MM.1S (cell line): Measurements from ENCODE around the gene TAP2.

ENCODE experiments used
- DNase-seq: peaks from one replicate; pipeline ENCODE4 v3.0.0-alpha.2; 2015
- H2AFZ ChIP-seq: fragments of 300-600 bp; sonication (generic); 2 replicates; pipeline ENCODE4 v1.6.0; 2016; ENCODE audit warnings: antibody characterized with exemption, low read length
- H3F3A ChIP-seq: fragments of 300-600 bp; sonication (generic); 2 replicates; pipeline ENCODE4 v1.6.1; 2016; ENCODE audit warnings: mild to moderate bottlenecking, antibody characterized with exemption, low read length, moderate library complexity, mixed read lengths; ENCODE audit not compliant: insufficient read depth
- H3K27ac ChIP-seq: fragments of 300-600 bp; sonication (generic); 2 replicates; pipeline ENCODE4 v1.5.1; 2016; ENCODE audit warnings: mild to moderate bottlenecking, low read length
- H3K27me3 ChIP-seq: fragments of 300-600 bp; sonication (generic); replicated peaks from 2 replicates; pipeline ENCODE4 v1.6.0; 2016; ENCODE audit warnings: low read length; ENCODE audit not compliant: insufficient read depth
- H3K36me3 ChIP-seq: fragments of 300-600 bp; sonication (generic); replicated peaks from 2 replicates; pipeline ENCODE4 v1.6.1; 2016; ENCODE audit warnings: mild to moderate bottlenecking, low read length, mixed read lengths; ENCODE audit not compliant: insufficient read depth
- H3K4me1 ChIP-seq: fragments of 300-600 bp; sonication (generic); 2 replicates; pipeline ENCODE4 v1.6.1; 2016; ENCODE audit warnings: low read length, mixed read lengths
- H3K4me2 ChIP-seq: fragments of 300-600 bp; sonication (generic); 2 replicates; pipeline ENCODE4 v1.6.0; 2016; ENCODE audit warnings: low read depth, low read length
- H3K4me3 ChIP-seq: fragments of 300-600 bp; sonication (generic); 2 replicates; pipeline ENCODE4 v1.5.1; 2016; ENCODE audit warnings: low read length, mixed read lengths
- H3K79me2 ChIP-seq: fragments of 300-600 bp; sonication (generic); 2 replicates; pipeline ENCODE4 v1.6.1; 2016; ENCODE audit warnings: mixed run types, low read length, mixed read lengths
- H3K9ac ChIP-seq: fragments of 300-600 bp; sonication (generic); 2 replicates; pipeline ENCODE4 v1.6.1; 2016; ENCODE audit warnings: low read length, mixed read lengths
- H3K9me2 ChIP-seq: fragments of 300-600 bp; sonication (generic); replicated peaks from 2 replicates; pipeline ENCODE4 v1.6.1; 2016; ENCODE audit warnings: mild to moderate bottlenecking, low read length, mixed read lengths; ENCODE audit not compliant: insufficient read depth
- H3K9me3 ChIP-seq: fragments of 300-600 bp; sonication (generic); replicated peaks from 2 replicates; pipeline ENCODE4 v1.6.1; 2016; ENCODE audit warnings: mild to moderate bottlenecking, low read length, mixed read lengths; ENCODE audit not compliant: insufficient read depth
- H4K20me1 ChIP-seq: fragments of 300-600 bp; sonication (generic); 2 replicates; pipeline ENCODE4 v1.6.1; 2016; ENCODE audit warnings: mild to moderate bottlenecking, low read length, moderate library complexity, mixed read lengths; ENCODE audit not compliant: insufficient read depth
- EZH2 ChIP-seq: fragments of 300-600 bp; sonication (generic); optimal IDR thresholded peaks from 2 replicates; pipeline ENCODE3; 2017; ENCODE audit warnings: low read depth, mild to moderate bottlenecking, antibody characterized with exemption, low read length, mixed read lengths
- EZH2phosphoT487 ChIP-seq: fragments of 300-600 bp; sonication (generic); IDR thresholded peaks from 2 replicates; pipeline ENCODE4 v1.6.1; 2018; ENCODE audit warnings: antibody characterized with exemption, low read length
- TF ChIP-seq, protein P1 (sequence below): fragments of 300-600 bp; sonication (generic); IDR thresholded peaks from 2 replicates; pipeline ENCODE4 v1.5.1; 2016; ENCODE audit warnings: antibody characterized with exemption, low read length, mixed read lengths

TAP2 gene

DNA sequence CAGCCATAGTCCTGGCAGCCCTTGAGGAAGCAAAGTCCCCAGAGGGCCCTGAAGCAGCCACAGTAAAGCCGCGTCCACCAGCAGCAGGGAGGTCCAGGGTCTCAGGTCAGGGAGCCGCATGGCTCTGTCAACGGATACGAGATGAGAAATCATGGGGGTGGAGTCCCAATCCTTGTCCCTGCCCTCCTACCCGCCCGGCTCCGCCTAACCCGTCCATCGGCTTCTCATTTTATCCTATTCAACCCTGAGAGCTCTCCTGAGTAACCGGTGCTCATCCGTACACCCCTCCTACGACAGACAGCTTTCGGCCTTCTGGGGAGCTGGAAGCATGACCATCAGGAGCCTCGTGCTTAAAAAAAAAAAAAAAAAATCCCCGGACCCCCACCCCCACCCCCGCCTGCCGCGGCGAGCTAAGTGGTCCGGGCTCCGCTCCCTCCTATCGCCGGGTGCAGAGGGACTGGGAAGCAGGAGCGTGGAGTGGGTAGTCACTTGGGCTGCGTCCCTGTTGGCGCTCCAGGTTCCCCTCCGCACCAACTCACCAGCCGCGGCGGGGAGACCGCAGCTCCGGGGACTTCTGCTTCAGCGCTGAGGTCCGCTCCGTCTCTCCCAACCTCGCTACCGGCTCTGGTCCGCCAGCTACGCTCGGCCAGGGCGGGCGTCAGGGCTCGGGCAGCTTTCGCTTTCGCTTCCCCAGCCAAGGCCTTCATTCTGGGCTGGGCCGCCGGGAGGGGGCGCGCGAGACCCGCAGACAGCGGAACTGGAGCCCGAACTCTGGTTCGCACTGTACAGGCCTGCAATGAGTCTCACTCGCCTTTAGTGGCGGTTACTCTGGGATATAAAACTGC lies at the start of gene TAP2:
TSS of gene TAP2 (minus strand) at position 626 of the 845 bp plus-strand sequence. CDS start at position 120, 506 bp downstream.
- H3F3A ChIP-seq = peaks cover 4% of the 10 kb centered on the region; the same call in 1 of the 2 replicates
- H3K9me2 ChIP-seq = no peaks in the 10 kb centered on the region
- H3K79me2 ChIP-seq = peaks cover 33% of the 10 kb centered on the region
- no peaks in the 10 kb centered on the region for H3K36me3 ChIP-seq
- peak within 1 kb of the TSS; percentile 73 for H2AFZ ChIP-seq
- peak within 1 kb of the TSS; percentile 60; the same call in 1 of the 2 replicates for H3K27ac ChIP-seq
- peak within 1 kb of the TSS; percentile 74 for H3K4me3 ChIP-seq
- peaks cover 18% of the 10 kb centered on the region for H3K4me1 ChIP-seq
- H4K20me1 ChIP-seq = no peaks in the 10 kb centered on the region
- TF ChIP-seq EZH2phosphoT487 = no peak
- no peak for TF ChIP-seq EZH2
- TF ChIP-seq, protein P1, sequence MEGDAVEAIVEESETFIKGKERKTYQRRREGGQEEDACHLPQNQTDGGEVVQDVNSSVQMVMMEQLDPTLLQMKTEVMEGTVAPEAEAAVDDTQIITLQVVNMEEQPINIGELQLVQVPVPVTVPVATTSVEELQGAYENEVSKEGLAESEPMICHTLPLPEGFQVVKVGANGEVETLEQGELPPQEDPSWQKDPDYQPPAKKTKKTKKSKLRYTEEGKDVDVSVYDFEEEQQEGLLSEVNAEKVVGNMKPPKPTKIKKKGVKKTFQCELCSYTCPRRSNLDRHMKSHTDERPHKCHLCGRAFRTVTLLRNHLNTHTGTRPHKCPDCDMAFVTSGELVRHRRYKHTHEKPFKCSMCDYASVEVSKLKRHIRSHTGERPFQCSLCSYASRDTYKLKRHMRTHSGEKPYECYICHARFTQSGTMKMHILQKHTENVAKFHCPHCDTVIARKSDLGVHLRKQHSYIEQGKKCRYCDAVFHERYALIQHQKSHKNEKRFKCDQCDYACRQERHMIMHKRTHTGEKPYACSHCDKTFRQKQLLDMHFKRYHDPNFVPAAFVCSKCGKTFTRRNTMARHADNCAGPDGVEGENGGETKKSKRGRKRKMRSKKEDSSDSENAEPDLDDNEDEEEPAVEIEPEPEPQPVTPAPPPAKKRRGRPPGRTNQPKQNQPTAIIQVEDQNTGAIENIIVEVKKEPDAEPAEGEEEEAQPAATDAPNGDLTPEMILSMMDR = peak; percentile 92
- H3K27me3 ChIP-seq = no peaks in the 10 kb centered on the region
- peak within 1 kb of the TSS; percentile 73 for H3K9ac ChIP-seq
- no peaks in the 10 kb centered on the region for H3K9me3 ChIP-seq
- DNase-seq = peak; percentile 93
- peak within 1 kb of the TSS; percentile 88 for H3K4me2 ChIP-seq

DNA sequence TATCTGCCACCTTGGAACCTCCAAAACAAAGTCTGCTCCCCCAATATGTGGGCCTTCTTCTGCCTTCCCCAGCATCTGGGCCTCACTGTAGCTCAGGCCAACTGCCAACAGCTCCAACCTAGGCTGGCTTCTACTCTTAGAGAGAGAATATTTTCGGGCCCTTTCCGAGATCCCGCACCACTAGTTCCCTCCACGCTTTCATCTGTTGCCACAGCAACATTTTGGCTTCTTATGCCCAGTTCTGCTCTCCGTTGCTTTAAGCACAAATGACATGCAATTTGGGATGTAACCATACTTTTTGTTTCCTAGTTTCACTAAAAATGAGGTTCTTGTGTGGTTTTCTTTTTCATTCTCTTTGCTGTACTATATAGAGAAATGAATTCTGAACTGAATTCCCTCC lies 49.1 kb upstream of the TAP2 start:
- H4K20me1 ChIP-seq = no peaks in the 10 kb centered on the region
- no peak for TF ChIP-seq EZH2phosphoT487
- DNase-seq = no peak

DNA sequence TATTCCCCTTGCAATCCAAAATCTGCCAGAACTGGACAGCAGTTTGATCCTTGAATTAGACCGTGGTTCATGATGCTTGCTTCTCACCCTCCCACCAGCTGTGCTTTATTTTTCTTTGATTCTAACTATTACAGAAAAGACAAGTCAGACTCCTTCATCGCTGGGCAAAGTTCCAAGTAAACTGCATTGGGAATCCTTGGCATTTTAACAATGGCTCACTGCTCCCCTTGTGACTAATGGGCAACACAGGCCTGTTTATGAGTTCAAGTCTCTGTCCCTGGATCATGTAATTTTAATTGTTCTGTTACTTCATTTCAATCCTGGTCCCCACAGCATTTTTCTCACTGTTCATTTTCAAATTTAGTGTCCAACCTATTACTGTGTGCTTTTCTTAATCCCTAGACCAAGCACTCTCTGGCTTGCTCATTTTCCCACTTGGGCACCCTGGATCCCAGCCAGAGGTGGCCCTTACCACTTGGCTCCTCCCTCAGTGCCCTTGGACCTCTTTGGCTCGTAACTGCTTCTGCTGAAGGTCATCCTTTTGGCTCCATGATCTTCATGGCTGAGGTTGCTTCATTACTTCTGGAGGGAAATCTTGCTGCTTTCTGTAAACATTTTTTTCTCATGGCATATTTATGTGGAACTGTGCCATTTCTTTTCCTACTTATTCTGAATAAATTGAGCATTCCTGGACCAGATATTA lies 48.3 kb upstream of the TAP2 start:
- H3K4me2 ChIP-seq = no peak overlapping the region
- peaks cover 7% of the 10 kb centered on the region; the same call in 1 of the 2 replicates for H3K27me3 ChIP-seq
- H3K4me1 ChIP-seq = no peaks in the 10 kb centered on the region
- no peaks in the 10 kb centered on the region for H3K79me2 ChIP-seq
- no peaks in the 10 kb centered on the region for H3K9me2 ChIP-seq
- TF ChIP-seq, protein P1 = no peak
- TF ChIP-seq EZH2phosphoT487 (no peak), EZH2 (no peak)
- DNase-seq = no peak
- H3K4me3 ChIP-seq = no peak overlapping the region
- no peaks in the 10 kb centered on the region for H4K20me1 ChIP-seq
- no peaks in the 10 kb centered on the region for H3F3A ChIP-seq
- H3K9me3 ChIP-seq = no peaks in the 10 kb centered on the region
- H2AFZ ChIP-seq = no peak overlapping the region
- no peak overlapping the region for H3K27ac ChIP-seq
- H3K9ac ChIP-seq = no peak overlapping the region
- no peaks in the 10 kb centered on the region for H3K36me3 ChIP-seq

More for the DNA sequence above, 49.1 kb upstream of the TAP2 start:
- Histone ChIP-seq H3K4me2 (no peak overlapping the region), H2AFZ (no peak overlapping the region), H3K9me2 (no peaks in the 10 kb centered on the region), H3K36me3 (no peaks in the 10 kb centered on the region), H3K27ac (no peak overlapping the region), H3K4me3 (no peak overlapping the region), H3K27me3 (peaks cover 7% of the 10 kb centered on the region; the same call in 1 of the 2 replicates), H3K79me2 (no peaks in the 10 kb centered on the region), H3K9me3 (no peaks in the 10 kb centered on the region), H3F3A (no peaks in the 10 kb centered on the region), H3K9ac (no peak overlapping the region), H3K4me1 (no peaks in the 10 kb centered on the region)
